Esophagus (tissue), 2 donors: ENCODE measurements around the gene HOXA7. TPM values are rescaled to one million over a fixed set of nuclear protein-coding genes. Genes with fewer than 3 reads are reported as not detected.

Experiments used
- H3K27ac ChIP-seq, 2 donors: one replicate each; pipeline ENCODE4 v1.5.1; 2013; ENCODE audit warnings: low read depth in 2 of 2, mild to moderate bottlenecking in 2 of 2, inconsistent platforms in 1 of 2, low read length in 1 of 2, moderate library complexity in 1 of 2
- H3K27me3 ChIP-seq, 2 donors: one replicate each; pipeline ENCODE4 v1.6.1; 2013; ENCODE audit warnings: low read length in 2 of 2, control low read depth in 1 of 2, mild to moderate bottlenecking in 1 of 2; ENCODE audit not compliant: insufficient read depth in 2 of 2, control insufficient read depth in 1 of 2
- H3K36me3 ChIP-seq, 2 donors: one replicate each; pipeline ENCODE4 v1.6.1; 2013; ENCODE audit warnings: low read length in 1 of 2; ENCODE audit not compliant: control insufficient read depth in 2 of 2, insufficient read depth in 2 of 2
- H3K4me1 ChIP-seq, 2 donors: one replicate each; pipeline ENCODE4 v1.6.1; 2013; ENCODE audit warnings: low read length in 1 of 2; ENCODE audit not compliant: control insufficient read depth in 2 of 2, insufficient read depth in 2 of 2
- H3K4me3 ChIP-seq, 2 donors: one replicate each; pipeline ENCODE4 v1.5.1; 2013; ENCODE audit warnings: low read length in 2 of 2, mild to moderate bottlenecking in 2 of 2, low read depth in 1 of 2, moderate library complexity in 1 of 2
- H3K9me3 ChIP-seq, 2 donors: one replicate each; pipeline ENCODE4 v1.6.1; 2013; ENCODE audit warnings: mild to moderate bottlenecking in 2 of 2, low read depth in 1 of 2, low read length in 1 of 2, moderate library complexity in 1 of 2; ENCODE audit not compliant: control insufficient read depth in 2 of 2, insufficient read depth in 1 of 2
- WGBS, 2 donors: extraction: QIAGEN DNeasy Blood & Tissue Kit; methylation state at CpG; one replicate each; pipeline ENCODE4 v1.1.7; 2013; 5-methylcytosine and 5-hydroxymethylcytosine counted together
- polyA plus RNA-seq, 2 donors: library from polyadenylated mRNA; stranded (reverse); fragments of 200-250 nt; gene quantifications; one replicate each; pipeline ENCODE4 v1.2.3, GENCODE V29; 2013
- donor health status: healthy with polysubstance abuse.
- donor health status: Bipolar disorder and iron deficiency.

HOXA7 gene
- 1 to 10 TPM; 1.5 to 1.8 TPM for polyA plus RNA-seq

GRCh38 chr7:27156508-27156898 lies at the start of gene HOXA7:
Gene HOXA7, minus strand, starts transcription at chr7:27156675. Its CDS starts 130 bp downstream, at chr7:27156545.
- peak within 1 kb of the TSS; percentile 49 to 53 for H3K4me3 ChIP-seq
- peaks cover 0 to 5% of the 10 kb centered on the region in 2 donors for H3K9me3 ChIP-seq
- H3K27ac ChIP-seq, result peak within 1 kb of the TSS in 1 of 2 donors; percentile 14
- peaks cover 8 to 12% of the 10 kb centered on the region in 2 donors for H3K4me1 ChIP-seq
- H3K27me3 ChIP-seq, result peaks cover 4 to 43% of the 10 kb centered on the region in 2 donors
- H3K36me3 ChIP-seq, result no peaks in the 10 kb centered on the region
- WGBS, 2 donors, result 3 to 6% methylated on average over 32 to 33 of the region's 33 CpGs

GRCh38 chr7:27205325-27206280 lies 49.1 kb upstream of the HOXA7 start:
- Histone ChIP-seq H3K27me3 (peaks cover 11 to 49% of the 10 kb centered on the region in 2 donors), H3K4me1 (peaks cover 3 to 4% of the 10 kb centered on the region in 2 donors), H3K9me3 (no peaks in the 10 kb centered on the region), H3K27ac (no peak overlapping the region), H3K4me3 (no peak overlapping the region), H3K36me3 (no peaks in the 10 kb centered on the region)
- WGBS, 2 donors, result 11 to 15% methylated on average over 52 of the region's 52 CpGs

GRCh38 chr7:27204851-27205322 lies 48.4 kb upstream of the HOXA7 start:
- Histone ChIP-seq H3K4me1 (peaks cover 9 to 11% of the 10 kb centered on the region in 2 donors), H3K27me3 (peaks cover 11 to 55% of the 10 kb centered on the region in 2 donors), H3K27ac (no peak overlapping the region), H3K4me3 (no peak overlapping the region), H3K9me3 (no peaks in the 10 kb centered on the region), H3K36me3 (no peaks in the 10 kb centered on the region)
- 8 to 11% methylated on average over 38 to 41 of the region's 41 CpGs for WGBS, 2 donors

GRCh38 chr7:27203964-27204594 lies 47.6 kb upstream of the HOXA7 start:
- Histone ChIP-seq H3K27ac (no peak overlapping the region), H3K9me3 (no peaks in the 10 kb centered on the region), H3K4me1 (peaks cover 12 to 16% of the 10 kb centered on the region in 2 donors), H3K27me3 (peaks cover 16 to 61% of the 10 kb centered on the region in 2 donors), H3K36me3 (no peaks in the 10 kb centered on the region), H3K4me3 (no peak overlapping the region)
- WGBS, 2 donors, result 24% methylated on average over 4 of the region's 4 CpGs

GRCh38 chr7:27203365-27203953 lies 47.0 kb upstream of the HOXA7 start:
- Histone ChIP-seq H3K36me3 (no peaks in the 10 kb centered on the region), H3K9me3 (peaks cover 0 to 2% of the 10 kb centered on the region in 2 donors), H3K27ac (no peak overlapping the region), H3K27me3 (peaks cover 16 to 63% of the 10 kb centered on the region in 2 donors), H3K4me1 (peaks cover 17 to 18% of the 10 kb centered on the region in 2 donors), H3K4me3 (no peak overlapping the region)
- 14% methylated on average over 10 of the region's 10 CpGs for WGBS, 2 donors

- Histone ChIP-seq H3K27ac (no peak overlapping the region), H3K9me3 (peaks cover 0 to 3% of the 10 kb centered on the region in 2 donors), H3K36me3 (no peaks in the 10 kb centered on the region), H3K27me3 (peaks cover 12 to 69% of the 10 kb centered on the region in 2 donors), H3K4me3 (no peak overlapping the region), H3K4me1 (peaks cover 18% of the 10 kb centered on the region in 2 donors)
- 16 to 19% methylated on average over 3 of the region's 3 CpGs for WGBS, 2 donors
Observed at GRCh38 chr7:27202862-27203134, 46.3 kb upstream of the HOXA7 start.

GRCh38 chr7:27202018-27202861 lies 45.8 kb upstream of the HOXA7 start:
- H3K4me1 ChIP-seq, result peaks cover 18% of the 10 kb centered on the region in 2 donors
- H3K9me3 ChIP-seq, result peaks cover 0 to 3% of the 10 kb centered on the region in 2 donors
- 27% methylated on average over 30 of the region's 30 CpGs for WGBS, 2 donors
- H3K27ac ChIP-seq, result no peak overlapping the region
- no peaks in the 10 kb centered on the region for H3K36me3 ChIP-seq
- H3K27me3 ChIP-seq, result peaks cover 15 to 73% of the 10 kb centered on the region in 2 donors
- no peak overlapping the region for H3K4me3 ChIP-seq

GRCh38 chr7:27201580-27202017 lies 45.1 kb upstream of the HOXA7 start:
- peaks cover 15 to 73% of the 10 kb centered on the region in 2 donors for H3K27me3 ChIP-seq
- peaks cover 18% of the 10 kb centered on the region in 2 donors for H3K4me1 ChIP-seq
- H3K36me3 ChIP-seq, result no peaks in the 10 kb centered on the region
- peak overlapping the region in 1 of 2 donors; percentile 21 for H3K4me3 ChIP-seq
- peaks cover 0 to 3% of the 10 kb centered on the region in 2 donors for H3K9me3 ChIP-seq
- 14 to 20% methylated on average over 4 of the region's 4 CpGs for WGBS, 2 donors
- H3K27ac ChIP-seq, result no peak overlapping the region
